Measurements from ENCODE around the gene MSH5.
A peak's percentile ranks its signal among the peaks of the same experiment; 100 is the strongest.
"Not testable (repeated sequence)": the region's sequence is repeated elsewhere in the genome, so short reads cannot be mapped to it uniquely, and the experiment has no call there.

Gene MSH5

DNA sequence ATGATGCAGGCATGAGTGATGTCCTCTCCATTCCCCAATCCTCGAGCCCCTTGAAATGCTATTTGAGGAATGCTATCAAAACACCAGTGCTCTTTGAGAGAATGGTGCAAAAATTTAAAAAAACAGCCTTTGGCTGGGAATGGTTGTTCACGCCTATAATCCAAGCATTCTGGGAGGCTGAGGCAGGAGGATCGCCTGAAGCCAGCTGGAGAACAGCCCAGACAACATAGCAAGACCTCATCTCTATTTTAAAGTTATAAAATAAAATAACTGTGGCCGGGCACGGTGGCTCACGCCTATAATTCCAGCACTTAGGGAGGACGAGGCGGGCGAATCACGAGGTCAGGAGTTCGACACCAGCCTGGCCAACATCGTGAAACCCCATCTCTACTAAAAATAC lies 60.0 kb downstream of the MSH5 start:
- no peak for DNase-seq (ENCODE audit: low read depth in 1 of 2, low spot score in 1 of 2)

DNA sequence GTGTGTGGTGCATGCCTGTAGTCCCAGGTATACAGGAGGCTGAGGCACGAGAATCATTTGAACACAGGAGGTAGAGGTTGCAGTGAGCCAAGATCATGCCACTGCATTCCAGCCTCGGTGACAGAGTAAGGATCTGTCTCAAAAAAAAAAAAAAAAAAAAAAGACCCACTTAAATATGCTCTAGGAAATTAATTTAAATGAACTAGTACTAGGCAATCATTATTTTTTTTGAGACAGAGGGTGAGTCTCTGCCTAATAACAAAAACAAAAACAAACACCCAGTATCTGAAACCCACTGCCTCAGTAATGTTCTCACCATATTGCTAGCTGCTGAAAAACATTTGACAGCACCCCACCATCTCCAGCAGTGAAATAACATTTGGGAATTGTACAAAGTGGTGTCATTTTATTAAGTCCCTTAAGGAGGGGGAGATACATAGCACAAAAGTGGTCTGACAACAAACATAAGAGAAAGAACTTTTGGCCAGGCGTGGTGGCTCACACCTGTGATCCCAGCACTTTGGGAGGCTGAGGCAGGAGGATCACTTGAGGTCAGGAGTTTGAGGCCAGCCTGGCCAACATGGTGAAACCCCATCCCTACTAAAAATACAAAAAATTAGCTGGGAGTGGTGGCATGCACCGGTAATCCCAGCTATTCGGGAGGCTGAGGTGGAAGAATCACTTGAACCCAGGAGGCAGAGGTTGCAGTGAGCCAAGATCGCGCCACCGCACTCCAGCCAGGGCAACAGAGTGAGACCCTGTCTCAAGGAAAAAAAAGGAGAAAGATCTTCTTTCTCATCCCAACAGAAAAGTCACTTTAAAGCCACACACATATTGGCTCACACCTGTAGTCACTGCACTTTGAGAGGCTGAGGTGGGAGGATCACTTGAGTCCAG lies 61.5 kb downstream of the MSH5 start:
- not testable (repeated sequence) for DNase-seq (ENCODE audit: low read depth in 1 of 2, low spot score in 1 of 2)

DNA sequence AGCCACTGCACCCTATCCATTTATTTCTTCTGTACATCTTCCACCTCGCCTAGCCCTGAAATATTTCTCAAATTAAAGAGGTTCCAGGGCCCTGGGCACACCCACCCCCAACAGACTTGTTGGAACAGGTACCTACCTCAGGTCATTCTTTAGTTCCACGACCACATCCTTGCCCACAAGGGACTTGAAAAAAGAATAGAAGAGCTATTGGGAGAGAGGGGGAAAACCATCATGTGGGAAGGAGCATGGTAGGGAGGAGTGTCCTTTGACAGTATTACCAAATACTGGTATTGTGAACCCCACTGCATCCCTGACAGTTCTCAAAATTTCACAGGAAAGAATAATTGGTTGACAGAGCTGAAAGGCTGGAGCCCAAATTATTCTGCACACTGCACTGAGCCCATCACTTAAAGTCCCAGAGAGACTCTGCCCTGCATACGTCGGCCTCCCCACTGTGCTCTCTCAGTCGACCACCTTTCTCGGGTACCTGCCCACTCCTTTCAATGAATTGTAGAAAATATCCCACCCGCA lies 66.2 kb downstream of the MSH5 start:
- no peak for DNase-seq (ENCODE audit: low read depth in 1 of 2, low spot score in 1 of 2)

DNA sequence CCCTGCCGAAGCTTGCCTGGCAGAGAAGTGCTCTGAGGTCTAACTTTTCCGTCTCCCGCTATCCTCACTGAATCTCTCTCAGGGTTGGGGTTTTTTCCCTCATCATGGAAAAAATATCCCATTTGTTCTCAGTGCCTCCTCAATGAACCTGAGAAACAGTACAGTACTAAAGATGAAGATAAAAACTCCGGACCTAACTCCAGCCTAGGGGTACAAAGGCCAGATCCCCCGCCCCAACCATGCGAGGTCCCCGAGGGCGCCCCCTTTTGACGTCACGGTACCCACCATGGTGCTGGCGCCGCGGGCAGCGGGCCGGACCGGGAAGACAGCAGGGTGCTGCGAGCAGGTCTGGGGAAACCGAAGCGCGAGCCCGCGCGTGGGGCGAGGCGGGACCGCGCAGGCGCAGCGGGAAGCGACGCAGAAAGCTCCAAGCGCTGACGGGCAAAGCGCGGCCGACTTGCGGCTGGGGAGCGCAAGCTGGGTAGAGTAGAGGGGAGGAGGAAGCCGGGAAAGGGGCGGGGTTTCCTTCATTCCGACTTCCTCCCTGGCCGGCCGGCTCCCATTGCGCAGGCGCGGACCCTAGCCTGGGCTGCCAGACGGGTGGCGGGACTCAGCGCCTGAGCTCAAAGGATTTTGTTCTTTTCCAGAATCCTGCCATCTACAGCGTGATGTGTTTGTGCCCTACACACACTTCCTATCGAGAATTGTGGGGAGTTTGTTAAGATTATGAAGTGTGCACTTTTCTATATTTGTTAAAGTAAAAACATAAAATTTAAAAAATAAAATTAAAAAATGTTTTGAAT lies 66.9 kb downstream of the MSH5 start, which contains the start of gene LSM2:
LSM2 (minus strand) TSS at position 497 of the 803 bp plus-strand sequence; CDS start at position 288, 209 bp downstream.
- peak; percentile 90 to 94 for DNase-seq (ENCODE audit: low read depth in 1 of 2, low spot score in 1 of 2)

DNA sequence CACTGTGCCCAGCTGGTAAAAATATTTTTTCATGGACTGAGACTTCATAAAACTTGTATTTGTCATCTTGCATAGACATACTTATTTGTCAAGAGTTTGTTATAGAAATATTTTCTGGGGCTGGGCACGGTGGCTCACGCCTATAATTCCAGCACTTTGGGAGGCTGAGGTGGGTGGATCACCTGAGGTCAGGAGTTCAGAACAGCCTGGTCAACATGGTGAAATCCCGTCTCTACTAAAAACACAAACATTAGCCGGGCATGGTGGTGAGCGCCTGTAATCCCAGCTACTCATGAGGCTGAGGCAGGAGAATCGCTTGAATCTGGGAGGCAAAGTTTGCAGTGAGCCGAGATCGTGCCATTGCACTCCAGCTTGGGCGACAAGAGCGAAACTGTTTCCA lies 68.8 kb downstream of the MSH5 start:
- DNase-seq (ENCODE audit: low read depth in 1 of 2, low spot score in 1 of 2) = not testable (repeated sequence)

DNA sequence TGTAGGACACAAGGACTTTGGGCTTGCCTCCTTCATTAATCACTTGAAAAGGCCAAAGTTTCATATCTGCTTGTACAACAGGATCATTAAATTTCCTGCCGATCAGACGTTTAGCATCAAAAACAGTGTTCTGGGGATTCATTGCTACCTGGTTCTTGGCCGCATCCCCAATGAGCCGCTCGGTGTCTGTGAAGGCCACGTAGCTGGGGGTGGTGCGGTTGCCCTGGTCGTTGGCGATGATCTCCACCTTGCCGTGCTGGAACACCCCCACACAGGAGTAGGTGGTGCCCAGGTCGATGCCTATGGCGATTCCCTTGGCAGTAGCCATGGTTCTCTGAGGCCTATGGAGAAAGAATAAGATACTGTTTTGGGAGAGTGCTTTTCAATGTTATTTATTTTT lies 71.8 kb downstream of the MSH5 start:
- no peak for DNase-seq (ENCODE audit: low read depth in 1 of 2, low spot score in 1 of 2)

Data from activated T-helper 1 cell treated with anti-CD3 and anti-CD28 coated beads, Interleukin-2, amount 50 U/mL, for 16 hours (primary cell).